ENCODE data around the gene CDH23.

CDH23 gene

GRCh38 chr10:71711052-71711623 is 314.4 kb downstream of the CDH23 start:
- in situ Hi-C loops (cut with HindIII; ENCODE audit: low pct_unique_long_range_greater_than_20kb, low sequenced_read_pairs): no loop called here
- no peak for DNase-seq (ENCODE audit: low read depth in 1 of 2, low spot score in 1 of 2)
- TF ChIP-seq JUND (IDR thresholded peaks at IDR 0.05; ENCODE audit: low read depth): no peak

DNA sequence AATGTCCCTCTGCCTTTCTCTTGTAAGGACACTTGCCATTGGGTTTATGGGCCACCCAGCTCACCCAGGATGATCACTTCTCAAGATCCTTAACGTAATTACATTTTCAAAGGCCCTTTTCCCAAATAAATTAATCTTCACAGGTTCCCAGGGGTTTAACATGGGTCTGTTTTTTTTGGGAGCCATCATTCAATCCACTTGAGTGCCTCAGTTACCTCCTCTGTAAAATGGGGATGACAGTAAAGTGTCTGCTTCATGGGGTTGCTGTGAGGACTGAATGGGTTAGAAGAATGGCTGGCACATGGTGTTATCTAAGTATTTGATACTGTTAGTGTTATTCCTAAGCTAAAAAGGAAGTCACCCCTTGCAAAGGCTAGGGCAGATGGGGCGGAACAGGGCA is 315.4 kb downstream of the CDH23 start:
- in situ Hi-C loops (cut with HindIII; ENCODE audit: low pct_unique_long_range_greater_than_20kb, low sequenced_read_pairs): no loop called here
- no peak for TF ChIP-seq JUND (IDR thresholded peaks at IDR 0.05; ENCODE audit: low read depth)
- DNase-seq (ENCODE audit: low read depth in 1 of 2, low spot score in 1 of 2): no peak

- in situ Hi-C loops (cut with HindIII; ENCODE audit: low pct_unique_long_range_greater_than_20kb, low sequenced_read_pairs): no loop called here
- TF ChIP-seq JUND (IDR thresholded peaks at IDR 0.05; ENCODE audit: low read depth): no peak
- no peak for DNase-seq (ENCODE audit: low read depth in 1 of 2, low spot score in 1 of 2)
Observed at GRCh38 chr10:71712572-71713134, 315.9 kb downstream of the CDH23 start.

DNA sequence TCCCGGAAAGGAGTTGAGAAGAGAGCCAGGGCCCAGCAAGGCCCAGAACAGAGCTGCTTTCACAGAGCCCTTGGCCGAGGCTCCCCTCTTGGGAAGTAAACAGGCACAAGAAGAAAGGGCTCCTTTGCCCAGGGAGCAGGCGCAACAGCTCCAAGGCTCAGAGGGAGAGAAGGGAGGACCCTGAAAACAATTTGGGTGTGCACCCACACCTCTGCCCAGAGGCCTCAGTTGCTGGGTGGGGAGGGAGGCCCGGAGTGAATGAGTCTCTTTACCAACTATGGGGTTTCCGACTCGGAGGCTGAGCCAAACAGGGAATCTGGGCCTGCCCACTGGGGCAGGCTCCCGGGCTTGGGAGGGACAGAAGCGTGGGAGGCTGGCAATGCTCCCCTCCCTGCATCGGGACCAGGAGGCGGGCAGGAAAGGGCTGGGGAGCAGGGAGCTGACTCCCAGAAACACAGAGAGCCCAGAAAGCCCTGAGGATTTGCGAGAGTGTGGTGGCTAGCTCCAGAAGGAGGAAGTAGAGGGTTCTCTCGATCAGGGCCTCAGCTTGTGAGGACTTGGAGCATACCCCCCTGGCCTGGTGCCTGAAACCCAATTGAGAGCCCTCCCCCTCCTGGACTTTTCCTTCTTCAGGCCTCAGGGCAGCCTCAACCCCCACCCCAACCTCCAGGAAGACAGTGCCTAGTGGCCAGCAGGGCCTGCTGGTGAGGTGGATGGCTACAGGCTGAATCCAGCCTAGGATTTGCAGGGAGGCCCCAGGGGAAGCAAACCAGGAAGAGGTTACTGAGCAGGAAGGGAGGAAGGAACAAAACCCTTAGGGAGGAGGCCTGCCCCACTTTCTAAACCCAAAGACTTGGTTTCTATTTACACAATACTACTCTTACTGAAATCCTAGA is 316.7 kb downstream of the CDH23 start:
- in situ Hi-C loops (cut with HindIII; ENCODE audit: low pct_unique_long_range_greater_than_20kb, low sequenced_read_pairs): no loop called here
- peak; percentile 43 to 80 for DNase-seq (ENCODE audit: low read depth in 1 of 2, low spot score in 1 of 2)
- TF ChIP-seq JUND (IDR thresholded peaks at IDR 0.05; ENCODE audit: low read depth): no peak

GRCh38 chr10:71714031-71714410 is 317.3 kb downstream of the CDH23 start:
- TF ChIP-seq JUND (IDR thresholded peaks at IDR 0.05; ENCODE audit: low read depth): no peak
- in situ Hi-C loops (cut with HindIII; ENCODE audit: low pct_unique_long_range_greater_than_20kb, low sequenced_read_pairs): no loop called here

DNA sequence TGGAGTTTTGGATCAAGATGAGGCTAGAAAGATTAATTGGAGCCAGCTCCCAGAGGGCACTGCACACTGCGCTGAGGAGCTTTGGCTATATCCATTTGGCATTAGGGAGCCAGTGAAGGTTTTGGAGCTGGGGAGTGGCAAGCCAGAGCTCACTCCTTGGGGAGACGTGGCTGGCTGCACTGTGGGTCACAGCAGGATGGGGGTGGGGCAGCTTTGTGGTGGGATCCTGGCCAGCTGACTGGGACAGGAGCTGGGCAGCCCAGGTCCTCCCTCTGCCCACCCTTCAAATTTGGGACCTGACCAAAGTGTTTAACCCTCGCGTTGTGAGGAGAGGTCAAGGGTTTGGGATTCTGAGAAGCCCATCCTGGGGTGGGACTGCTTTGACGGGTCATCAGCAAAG is 317.9 kb downstream of the CDH23 start:
- in situ Hi-C loops (cut with HindIII; ENCODE audit: low pct_unique_long_range_greater_than_20kb, low sequenced_read_pairs): no loop called here
- no peak for DNase-seq (ENCODE audit: low read depth in 1 of 2, low spot score in 1 of 2)
- TF ChIP-seq JUND (IDR thresholded peaks at IDR 0.05; ENCODE audit: low read depth): no peak

More at GRCh38 chr10:71714031-71714410, 317.3 kb downstream of the CDH23 start:
- no peak for DNase-seq (ENCODE audit: low read depth in 1 of 2, low spot score in 1 of 2)

- in situ Hi-C loops (cut with HindIII; ENCODE audit: low pct_unique_long_range_greater_than_20kb, low sequenced_read_pairs): no loop called here
- no peak for TF ChIP-seq JUND (IDR thresholded peaks at IDR 0.05; ENCODE audit: low read depth)
- DNase-seq (ENCODE audit: low read depth in 1 of 2, low spot score in 1 of 2): no peak
Observed at GRCh38 chr10:71715026-71715425, 318.3 kb downstream of the CDH23 start.

- in situ Hi-C loops (cut with HindIII; ENCODE audit: low pct_unique_long_range_greater_than_20kb, low sequenced_read_pairs): no loop called here
- DNase-seq (ENCODE audit: low read depth in 1 of 2, low spot score in 1 of 2): no peak
- TF ChIP-seq JUND (IDR thresholded peaks at IDR 0.05; ENCODE audit: low read depth): no peak
Observed at GRCh38 chr10:71715860-71716259, 319.1 kb downstream of the CDH23 start.

GRCh38 chr10:71716426-71716825 is 319.7 kb downstream of the CDH23 start:
- no peak for TF ChIP-seq JUND (IDR thresholded peaks at IDR 0.05; ENCODE audit: low read depth)
- in situ Hi-C loops (cut with HindIII; ENCODE audit: low pct_unique_long_range_greater_than_20kb, low sequenced_read_pairs): no loop called here
- no peak for DNase-seq (ENCODE audit: low read depth in 1 of 2, low spot score in 1 of 2)

DNA sequence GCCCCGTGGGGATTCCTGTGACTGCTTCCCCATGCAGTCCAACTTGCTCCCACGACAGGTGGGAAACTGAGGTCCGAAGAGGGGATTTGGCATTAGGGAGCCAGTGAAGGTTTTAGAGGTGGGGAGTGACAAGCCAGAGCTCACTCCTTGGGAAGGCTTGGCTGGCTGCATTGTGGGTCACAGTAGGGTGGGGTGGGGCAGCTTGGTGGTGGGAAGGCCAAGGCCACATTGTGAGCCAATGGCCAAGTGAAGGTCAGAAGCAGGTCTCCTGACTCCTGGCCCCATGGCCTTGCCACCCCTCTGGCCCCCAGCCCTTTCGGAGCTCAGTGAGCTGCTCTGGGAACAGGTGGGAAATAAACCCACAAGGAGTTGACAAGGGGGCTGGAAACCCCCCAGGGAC is 320.3 kb downstream of the CDH23 start:
- in situ Hi-C loops (cut with HindIII; ENCODE audit: low pct_unique_long_range_greater_than_20kb, low sequenced_read_pairs): no loop called here
- no peak for TF ChIP-seq JUND (IDR thresholded peaks at IDR 0.05; ENCODE audit: low read depth)
- no peak for DNase-seq (ENCODE audit: low read depth in 1 of 2, low spot score in 1 of 2)

- no peak for TF ChIP-seq JUND (IDR thresholded peaks at IDR 0.05; ENCODE audit: low read depth)
- in situ Hi-C loops (cut with HindIII; ENCODE audit: low pct_unique_long_range_greater_than_20kb, low sequenced_read_pairs): no loop called here
- no peak for DNase-seq (ENCODE audit: low read depth in 1 of 2, low spot score in 1 of 2)
Observed at GRCh38 chr10:71717551-71717951, 320.8 kb downstream of the CDH23 start.

- no peak for TF ChIP-seq JUND (IDR thresholded peaks at IDR 0.05; ENCODE audit: low read depth)
- in situ Hi-C loops (cut with HindIII; ENCODE audit: low pct_unique_long_range_greater_than_20kb, low sequenced_read_pairs): no loop called here
- DNase-seq (ENCODE audit: low read depth in 1 of 2, low spot score in 1 of 2): no peak
Observed at GRCh38 chr10:71718165-71718698, 321.5 kb downstream of the CDH23 start.

- TF ChIP-seq JUND (IDR thresholded peaks at IDR 0.05; ENCODE audit: low read depth): no peak
- in situ Hi-C loops (cut with HindIII; ENCODE audit: low pct_unique_long_range_greater_than_20kb, low sequenced_read_pairs): no loop called here
- no peak for DNase-seq (ENCODE audit: low read depth in 1 of 2, low spot score in 1 of 2)
Observed at GRCh38 chr10:71719042-71719441, 322.3 kb downstream of the CDH23 start.

Measured in T47D (cell line).